RPMI7951 (cell line): Measurements from ENCODE around the gene ODAD3. TPM values are rescaled to one million over a fixed set of nuclear protein-coding genes. Genes with fewer than 3 reads are reported as not detected.
"Not testable (repeated sequence)": the region's sequence is repeated elsewhere in the genome, so short reads cannot be mapped to it uniquely, and the experiment has no call there.

ENCODE experiments used
- DNase-seq: peaks from one replicate; pipeline ENCODE4 v3.0.0-alpha.2; 2012; ENCODE audit warnings: low read depth
- total RNA-seq: library from RNA; depleted of rRNA; stranded (reverse); fragments of >200 nt; shearing (Covaris generic); gene quantifications from 2 replicates; pipeline ENCODE4 v1.2.3, GENCODE V29; 2014

The ODAD3 gene
- total RNA-seq, 1 experiment from 2014 or later, result 2.3 TPM

DNA sequence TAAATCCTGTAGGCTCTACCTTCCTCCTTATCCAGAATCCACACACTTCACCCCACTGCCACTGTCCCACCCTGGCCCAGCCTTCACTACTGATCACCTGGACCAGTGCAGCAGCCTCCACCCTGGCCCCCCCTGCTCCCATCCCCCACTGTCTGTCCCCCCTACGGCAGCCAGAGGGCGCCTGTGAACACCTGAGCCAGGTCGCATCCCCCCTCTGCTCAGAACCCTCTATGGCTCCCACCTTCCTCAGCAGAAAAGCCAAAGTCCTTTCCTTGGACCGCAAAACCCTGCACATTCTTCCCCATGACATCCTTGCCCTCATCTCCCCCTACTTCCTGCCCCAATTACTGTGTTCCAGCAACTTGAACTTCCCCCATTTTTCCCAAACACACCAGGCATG is 25.3 kb upstream of the ODAD3 start:
- DNase-seq, result no peak

DNA sequence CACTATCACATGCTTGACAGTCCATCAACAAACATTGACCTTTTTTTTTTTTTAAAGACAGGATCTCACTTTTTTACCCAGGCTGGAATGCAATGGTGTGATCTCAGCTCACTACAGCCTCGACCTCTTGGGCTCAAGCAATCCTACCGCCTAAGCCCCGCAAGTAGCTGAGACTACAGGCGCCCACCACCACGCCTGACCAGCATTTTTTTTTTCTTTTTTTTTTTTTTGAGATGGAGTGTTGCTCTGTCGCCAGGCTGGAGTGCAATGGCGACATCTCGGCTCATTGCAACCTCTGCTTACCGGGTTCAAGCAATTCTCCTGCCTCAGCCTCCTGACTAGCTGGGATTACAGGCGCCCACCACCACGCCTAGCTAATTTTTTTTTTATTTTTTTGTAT is 24.0 kb upstream of the ODAD3 start:
- not testable (repeated sequence) for DNase-seq

DNA sequence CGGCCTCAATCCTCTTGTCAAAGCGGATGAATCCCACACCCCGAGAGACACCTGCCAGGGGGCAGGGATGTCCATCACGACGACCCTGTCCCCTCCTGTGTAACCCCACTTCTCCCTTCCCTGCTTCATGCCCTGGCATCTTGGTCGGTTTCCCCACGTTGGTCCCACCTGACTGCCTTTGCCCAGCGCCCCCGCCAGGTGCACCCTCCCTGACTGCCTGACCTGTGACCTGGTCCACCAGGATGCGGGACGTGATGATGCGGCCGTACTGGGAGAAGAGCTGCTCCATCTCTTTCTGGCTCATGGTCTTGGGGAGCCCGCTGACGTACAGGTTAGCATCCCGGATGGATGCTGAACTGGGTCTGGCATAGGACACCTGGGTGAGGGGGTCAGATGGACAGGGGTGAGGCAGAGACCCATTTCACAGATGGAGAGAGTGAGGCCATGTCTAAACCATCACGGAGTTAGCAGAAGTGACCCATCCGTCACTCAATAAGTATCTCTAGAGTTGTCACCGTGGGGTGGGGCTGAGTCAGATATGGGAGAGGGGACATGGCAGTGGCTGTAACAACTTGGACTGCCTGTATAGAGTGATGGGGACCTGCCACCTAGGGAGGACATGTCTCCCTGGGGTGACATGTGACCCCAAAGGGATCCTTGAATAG is 23.4 kb upstream of the ODAD3 start:
- DNase-seq, result no peak

DNA sequence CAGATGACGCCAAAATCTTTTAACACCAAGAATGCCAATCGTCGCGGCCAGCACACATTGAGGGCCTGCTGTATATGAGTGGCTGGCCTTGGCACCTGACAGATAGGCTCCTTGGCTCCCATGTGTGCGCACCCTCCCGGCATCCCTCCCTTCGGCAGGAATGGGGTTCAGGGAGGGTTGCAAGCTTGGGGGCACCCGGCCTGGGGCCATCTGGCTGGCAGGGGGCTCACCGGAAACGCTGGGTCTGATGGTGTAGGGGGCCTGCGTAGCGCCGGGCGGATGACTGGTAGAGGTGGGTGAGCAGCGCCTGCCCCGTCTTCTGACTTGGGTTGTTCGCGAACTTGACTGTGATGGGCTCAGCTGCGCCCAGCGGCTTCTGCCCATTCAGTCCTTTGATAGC is 22.9 kb upstream of the ODAD3 start:
- no peak for DNase-seq

DNA sequence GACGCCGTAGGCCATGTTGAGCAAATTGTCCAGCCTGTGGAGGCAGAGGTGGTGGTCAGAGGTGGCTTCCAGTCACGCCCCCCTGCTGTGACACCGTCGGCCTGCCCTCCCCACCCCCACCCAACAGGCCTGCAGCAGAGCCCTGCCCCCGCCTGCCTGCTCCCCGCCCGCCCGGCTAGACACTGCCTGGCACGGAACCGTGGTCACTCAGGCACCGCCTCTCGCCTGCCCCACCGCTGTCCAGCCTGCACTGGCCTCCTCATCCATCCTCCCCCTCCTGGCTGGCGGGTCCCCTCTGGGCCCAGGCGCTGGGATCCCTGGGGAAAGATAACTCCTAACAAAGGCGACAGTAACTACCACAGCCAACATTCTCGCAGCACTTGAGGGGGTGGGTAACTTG is 22.2 kb upstream of the ODAD3 start:
- no peak for DNase-seq

DNA sequence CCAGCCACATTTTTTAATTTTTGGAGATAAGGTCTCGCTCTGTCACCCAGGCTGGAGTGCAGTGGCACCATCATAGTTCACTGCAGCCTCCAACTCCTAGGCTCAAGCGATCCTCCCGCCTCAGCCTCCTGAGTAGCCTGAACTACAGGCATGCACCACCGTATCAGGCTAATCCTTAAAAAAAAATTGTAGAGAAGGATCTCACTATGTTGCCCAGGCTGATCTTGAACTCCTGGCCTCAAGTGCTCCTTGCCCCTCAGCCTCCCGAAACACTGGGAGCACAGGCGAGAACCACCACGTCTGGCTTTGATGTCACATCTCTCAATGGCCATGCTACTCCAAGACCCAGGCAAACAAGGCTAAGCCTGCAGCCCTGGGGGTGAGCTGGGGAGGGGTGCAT is 21.7 kb upstream of the ODAD3 start:
- DNase-seq, result no peak

DNA sequence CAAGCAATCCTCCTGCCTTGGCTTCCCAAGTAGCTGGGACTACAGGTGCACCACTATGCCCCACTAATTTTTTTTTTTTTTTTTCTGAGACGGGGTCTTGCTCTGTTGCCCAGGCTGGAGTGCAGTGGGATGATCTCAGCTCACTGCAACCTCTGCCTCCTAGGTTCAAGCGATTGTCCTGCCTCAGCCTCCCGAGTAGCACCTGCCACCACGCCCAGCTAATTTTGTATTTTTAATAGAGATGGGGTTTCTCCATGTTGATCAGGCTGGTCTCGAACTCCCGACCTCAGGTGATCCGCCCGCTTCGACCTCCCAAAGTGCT is 20.3 kb upstream of the ODAD3 start:
- DNase-seq, result not testable (repeated sequence)

DNA sequence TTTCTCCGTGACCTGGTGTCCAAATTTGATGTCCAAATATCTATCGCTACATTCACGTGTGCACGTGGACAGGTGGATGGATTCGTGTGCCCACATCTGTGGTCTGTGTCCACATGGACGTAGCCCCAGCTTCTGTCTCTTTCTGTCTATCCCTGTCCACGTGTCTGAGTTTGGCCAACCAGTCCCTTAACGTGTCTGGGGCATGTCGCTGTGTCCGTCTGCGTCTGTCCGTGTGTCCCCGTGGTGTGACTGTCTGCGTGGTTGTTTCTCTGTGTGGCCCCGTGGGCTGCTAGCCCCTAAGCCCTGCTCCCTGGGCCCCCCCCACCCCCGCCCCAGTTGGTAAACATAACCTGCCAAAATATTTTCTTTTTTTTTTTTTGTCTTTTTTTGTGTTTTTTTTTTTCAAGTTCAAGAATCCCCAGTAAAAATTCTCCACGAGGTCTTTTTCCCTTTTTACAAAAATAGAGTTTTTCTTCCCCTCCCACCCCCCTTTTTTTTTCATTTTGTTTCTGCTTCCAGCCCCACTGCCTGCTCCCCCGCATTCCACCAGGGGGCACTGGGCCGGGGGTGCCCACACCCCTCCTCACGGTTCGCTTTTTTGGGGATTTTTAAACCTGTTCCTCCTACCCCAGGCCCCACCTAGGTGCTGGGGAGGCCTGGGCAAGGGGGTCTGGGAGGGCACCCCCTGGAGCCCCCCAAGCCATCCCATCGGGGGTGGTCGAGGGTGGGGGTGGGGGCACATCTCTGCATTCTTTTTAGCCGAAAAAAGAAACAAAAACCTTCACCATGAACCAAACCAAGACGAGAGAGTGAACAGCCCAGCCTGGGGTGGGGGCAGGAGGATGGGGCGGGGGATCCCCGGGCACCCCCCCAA is 18.8 kb upstream of the ODAD3 start:
- no peak for DNase-seq

DNA sequence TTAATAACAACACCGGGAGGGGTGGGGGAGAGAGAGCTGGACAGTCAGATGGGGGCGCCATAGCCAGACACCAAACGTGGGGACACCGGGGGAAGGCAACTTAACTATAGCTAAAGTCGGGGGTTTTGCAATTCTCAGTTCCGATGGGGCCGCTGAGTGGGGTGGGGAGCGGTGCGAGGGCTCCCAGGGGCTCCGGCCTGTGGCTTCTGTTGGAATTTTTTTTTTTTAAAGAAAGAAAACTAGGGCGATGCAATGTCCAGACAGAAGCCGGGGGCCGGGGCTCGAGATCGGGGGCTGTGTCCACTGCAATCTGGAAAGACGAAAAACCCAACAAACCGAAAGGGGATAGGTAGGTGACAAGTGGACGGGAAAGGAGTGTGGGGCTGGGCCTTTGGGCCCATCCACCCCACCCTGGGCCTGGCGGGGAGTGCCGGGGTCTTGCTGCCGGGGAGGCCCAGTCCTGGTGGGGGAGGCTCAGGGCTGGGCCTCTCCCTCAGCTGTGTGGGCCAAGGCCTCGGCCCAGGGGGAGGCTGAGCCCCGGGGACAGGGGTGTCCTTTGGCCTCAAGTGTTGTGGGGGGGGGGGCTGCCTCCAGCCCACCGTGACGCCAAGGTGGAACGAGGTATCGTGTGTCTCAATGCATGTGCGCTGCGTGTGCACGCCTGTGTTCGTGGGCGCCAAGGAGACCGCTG is 17.8 kb upstream of the ODAD3 start:
- DNase-seq, result no peak

DNA sequence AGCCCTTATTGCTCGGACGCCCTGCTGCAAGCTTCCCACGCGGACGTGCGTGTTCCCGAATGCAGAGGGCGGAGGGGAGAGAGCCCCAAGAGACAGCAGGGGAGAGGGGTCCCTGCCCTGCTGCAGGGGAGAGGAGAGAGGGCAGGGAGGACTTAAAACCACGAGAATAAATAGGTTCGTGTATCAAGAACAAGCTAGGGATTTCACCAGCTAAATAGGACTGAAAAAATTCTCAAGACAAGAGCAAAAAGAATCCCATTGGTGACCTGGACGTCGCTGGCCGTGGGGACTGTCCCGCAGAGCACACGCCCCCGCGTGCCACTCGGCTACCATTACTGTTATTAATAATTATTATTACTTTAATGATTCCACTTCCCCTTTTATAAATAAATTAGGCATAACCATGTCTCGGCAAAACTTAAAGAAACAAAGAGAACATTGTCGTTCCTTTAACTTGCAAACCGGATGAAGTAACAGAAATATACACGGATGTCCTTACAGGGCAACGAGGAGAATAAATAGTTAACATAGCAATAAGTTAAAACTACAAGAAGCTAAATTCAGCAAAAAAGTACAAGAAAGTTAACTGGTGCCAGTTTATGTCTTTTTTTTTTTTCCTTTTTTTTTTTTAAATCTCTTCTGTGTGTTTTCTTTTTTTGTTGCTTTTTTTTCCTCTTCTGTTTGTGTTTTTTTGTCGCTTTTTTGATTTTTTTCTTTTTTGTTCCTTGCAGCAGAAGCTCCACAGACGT is 17.1 kb upstream of the ODAD3 start:
- DNase-seq, result no peak

DNA sequence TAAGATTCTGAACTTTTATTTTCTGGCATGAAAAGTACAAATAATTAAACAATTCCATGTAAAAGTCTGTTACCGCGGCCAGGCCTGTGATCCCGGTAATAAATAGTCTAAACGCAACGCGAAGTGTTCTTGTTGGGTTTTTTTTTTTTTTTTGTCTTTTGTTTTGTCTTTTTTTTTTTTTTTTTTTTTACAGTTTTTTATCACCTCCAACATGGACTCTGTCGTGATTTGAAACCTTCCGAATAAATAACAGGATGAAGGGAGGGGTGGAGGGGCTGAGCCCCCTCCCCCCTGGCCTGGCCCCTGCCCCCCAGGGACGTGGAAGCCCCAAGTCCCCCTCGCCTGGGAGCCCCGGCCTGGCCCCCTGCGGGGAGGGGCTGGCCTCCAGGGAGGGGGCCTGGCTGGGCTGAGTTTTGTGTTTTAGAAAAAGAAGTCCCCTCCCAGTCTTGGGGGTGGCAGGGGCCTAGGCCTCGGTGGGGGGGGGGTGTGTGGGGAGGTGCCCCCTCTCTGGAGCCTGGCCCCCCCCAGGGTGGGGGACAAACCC is 16.5 kb upstream of the ODAD3 start:
- DNase-seq, result no peak

DNA sequence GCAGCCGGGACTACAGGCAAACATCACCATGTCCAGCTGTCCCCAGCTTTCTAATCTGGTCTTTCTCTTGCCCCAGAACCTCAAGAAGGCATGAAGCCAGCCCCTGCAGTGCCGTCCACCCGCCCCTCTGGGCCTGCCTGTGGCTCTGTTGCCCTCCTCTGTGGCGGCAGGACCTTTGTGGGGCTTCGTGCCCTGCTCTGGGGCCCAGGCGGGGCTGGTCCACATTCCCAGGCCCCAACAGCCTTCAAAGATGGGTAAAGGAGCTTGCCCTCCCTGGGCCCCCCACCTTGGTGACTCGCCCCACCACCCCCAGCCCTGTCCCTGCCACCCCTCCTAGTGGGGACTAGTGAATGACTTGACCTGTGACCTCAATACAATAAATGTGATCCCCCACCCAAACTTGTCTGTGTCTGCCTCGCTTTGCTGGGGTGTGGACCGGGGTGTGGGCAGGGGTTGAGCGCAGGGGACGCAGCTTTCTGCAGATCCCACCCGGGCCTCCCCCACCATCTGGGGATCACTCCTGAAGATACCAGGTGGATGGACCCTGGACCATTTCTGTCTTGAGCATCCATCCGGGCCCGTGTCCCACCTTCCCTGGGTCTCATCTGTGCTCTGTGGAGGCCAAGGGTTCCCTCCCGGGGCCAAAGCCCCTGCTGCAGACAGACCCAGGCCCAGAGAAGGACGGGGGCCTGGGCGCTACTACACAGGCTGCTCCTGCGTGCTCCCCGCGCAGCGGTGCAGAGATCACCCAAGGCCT is 15.8 kb upstream of the ODAD3 start:
- DNase-seq, result no peak

DNA sequence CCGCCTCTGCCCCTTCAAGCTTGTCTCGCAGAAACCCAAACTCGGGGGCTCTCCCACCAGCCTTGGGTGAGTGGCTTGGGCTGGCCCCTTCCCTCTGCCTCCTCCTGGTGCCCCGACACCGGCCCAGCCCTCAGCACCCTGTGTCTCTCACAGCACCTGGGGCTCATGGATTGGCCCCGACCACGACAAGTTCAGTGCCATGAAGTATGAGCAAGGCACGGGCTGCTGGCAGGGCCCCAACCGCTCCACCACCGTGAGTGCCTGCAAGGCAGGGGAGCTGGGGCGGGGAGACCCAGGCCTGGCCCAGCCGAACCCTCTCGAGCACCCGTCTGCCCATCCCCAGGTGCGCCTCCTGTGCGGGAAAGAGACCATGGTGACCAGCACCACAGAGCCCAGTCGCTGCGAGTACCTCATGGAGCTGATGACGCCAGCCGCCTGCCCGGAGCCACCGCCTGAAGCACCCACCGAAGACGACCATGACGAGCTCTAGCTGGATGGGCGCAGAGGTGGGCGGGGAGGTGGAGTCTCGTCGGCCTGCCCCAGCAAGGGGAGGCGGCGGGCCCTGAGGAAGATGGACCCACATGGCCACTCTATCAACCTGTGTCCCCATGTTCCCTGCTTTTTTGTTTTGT is 14.1 kb upstream of the ODAD3 start:
- DNase-seq, result no peak

DNA sequence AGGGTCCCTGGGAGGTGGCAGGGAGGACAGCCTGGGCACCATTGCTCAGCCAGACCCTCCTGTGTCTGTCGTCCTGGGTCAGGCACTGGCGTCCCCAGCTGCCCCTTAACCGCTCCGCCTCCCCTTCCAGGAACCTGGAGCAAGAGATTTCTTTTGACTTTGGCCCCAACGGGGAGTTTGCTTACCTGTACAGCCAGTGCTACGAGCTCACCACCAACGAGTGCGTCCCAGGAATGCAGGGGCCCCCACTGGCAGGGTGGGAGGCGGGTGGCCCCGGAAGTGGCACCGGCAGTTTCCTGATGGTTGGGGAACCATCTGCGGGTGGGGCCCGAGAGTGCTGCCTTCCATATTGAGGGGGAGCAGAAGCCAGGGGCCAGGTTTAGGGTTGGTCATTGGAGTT is 13.5 kb upstream of the ODAD3 start:
- DNase-seq, result no peak

DNA sequence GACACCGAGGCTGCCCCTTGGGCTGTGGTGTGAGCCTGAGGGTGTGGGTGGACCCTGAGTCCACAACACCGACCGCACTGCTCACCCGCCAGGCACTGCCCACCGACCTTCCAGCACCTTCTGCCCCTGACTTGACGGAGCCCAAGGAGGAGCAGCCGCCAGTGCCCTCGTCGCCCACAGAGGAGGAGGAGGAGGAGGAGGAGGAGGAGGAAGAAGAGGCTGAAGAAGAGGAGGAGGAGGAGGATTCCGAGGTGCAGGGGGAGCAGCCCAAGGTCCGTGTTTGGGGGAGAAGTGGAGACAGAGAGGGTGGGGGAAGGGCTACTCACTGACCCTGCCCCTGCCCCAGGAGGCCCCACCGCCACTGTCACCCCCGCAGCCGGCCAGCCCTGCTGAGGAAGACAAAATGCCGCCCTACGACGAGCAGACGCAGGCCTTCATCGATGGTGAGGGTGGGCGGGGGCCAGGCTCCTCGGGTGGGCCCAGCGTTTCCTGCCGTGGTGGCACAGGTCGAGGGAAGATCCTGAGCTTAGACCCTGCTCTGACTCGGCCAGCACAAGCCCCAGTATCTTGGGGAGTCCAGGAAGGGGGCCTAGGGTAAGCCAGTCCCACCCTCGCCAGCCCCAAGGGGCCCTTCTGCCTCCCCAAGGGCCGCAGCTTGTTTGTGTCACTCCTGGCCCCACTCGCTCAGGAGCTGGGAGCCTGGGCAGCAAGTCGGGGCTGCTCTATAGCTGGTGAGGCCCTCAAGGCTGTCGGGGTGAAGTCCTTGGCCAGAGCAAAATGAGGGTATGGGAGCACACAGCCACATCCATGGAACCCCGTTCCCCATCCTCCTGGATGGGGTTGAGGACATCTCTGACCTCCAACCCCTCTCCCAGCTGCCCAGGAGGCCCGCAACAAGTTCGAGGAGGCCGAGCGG is 12.7 kb upstream of the ODAD3 start:
- DNase-seq, result no peak

DNA sequence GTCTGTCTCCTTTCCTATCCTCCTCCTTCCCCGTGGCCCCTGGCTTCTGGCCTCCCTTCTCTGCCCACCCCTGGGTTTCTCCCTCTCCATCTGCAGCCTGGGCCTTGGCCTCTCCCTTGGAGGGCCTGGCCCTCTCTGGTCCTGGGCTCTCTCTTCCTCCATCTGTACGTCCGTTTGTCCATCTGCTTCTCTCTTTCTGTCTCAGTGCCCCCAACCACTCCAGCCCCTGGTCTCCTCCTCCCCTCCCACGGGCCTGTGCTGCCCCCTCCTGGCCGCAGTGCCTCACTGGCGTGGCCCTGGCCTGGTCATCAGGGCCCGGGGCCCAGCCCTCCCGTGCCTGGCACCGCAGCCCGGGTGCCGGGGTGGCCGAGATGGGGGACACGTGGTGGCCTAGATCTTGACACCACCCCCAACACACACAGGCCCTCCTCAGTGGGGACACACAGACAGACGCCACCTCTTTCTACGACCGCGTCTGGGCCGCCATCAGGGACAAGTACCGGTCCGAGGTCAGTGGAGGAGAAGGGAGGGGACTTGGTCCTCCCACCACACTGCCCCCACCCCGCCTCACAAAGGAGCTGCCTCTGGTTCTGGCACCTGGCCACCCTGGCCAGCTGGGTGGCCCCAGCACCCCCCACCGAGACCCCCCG is 11.9 kb upstream of the ODAD3 start:
- no peak for DNase-seq

DNA sequence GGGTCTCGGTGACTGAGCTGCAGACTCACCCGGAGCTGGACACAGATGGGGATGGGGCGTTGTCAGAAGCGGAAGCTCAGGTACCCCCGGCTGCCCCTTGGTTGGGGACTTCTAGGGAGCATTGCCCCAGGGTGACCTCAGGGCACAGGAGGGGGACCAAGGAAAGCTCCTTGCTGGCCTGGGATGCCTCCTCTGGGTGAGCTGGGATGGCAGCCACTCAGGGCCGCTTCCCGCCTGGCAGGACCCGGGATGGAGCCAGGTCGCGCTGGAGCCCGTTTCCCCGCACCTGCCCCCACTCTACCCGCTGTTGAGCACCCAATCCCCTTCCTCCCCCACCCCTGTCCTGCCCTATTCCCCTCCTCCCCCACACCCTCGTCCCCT is 11.3 kb upstream of the ODAD3 start:
- no peak for DNase-seq

DNA sequence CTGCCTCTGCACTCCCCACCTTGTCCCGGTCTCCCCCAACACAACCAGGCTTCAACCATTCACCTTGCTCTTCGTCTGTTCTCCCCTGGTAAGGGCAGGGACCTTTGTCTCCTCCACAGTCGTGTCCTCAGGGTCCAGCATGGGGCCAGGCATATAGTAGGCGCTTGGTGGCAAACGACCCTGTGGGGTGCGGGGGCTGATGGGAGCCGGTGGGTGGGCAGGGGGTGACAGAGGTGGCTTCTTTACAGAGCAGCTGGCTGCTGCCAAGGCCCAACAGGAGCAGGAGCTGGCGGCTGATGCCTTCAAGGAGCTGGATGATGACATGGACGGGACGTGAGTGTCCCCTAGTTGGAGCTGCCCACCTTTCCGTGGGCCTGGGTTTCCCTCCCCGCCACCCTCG is 10.2 kb upstream of the ODAD3 start:
- DNase-seq, result no peak

DNA sequence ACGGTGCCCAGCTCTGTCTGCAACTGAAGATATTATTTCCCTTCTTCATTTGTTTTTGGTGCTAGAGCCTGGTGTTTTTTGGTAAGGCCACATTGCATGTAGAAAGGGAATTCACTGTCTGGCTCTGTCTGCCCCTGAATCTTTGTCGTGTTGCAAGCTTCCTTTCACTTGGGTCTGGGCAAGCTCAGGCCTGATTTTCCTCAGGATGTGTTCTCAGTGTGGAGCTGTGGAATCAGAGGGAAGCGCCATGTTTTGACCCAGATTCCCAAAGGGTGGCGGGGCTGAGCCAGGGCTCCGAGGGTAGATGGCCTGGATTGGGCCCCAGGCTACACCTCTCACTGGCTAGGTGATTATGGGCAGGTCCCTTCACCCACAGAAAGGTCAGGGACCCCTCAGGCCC is 9.1 kb upstream of the ODAD3 start:
- DNase-seq, result no peak
